T-cell (primary cell): ENCODE results near the gene AIG1. TPM values are rescaled to one million over a fixed set of nuclear protein-coding genes. Genes with fewer than 3 reads are reported as not detected.
"Not testable (repeated sequence)": the region's sequence is repeated elsewhere in the genome, so short reads cannot be mapped to it uniquely, and the experiment has no call there.

ENCODE experiments used
- ATAC-seq, 4 experiments: fragments of 200-7000 bp in 3 of 4; fragments of 150-1000 bp in 1 of 4; cut with Tn5 transposase; replicated peaks in 1 of 4; 1 replicate in 3 of 4; 2 replicates in 1 of 4; pipeline ENCODE4 v1.10.0; 2021; ENCODE audit warnings: moderate library complexity in 3 of 4, mild to moderate bottlenecking in 2 of 4, moderate number of reproducible peaks in 1 of 4
- CTCF ChIA-PET, 2 donors: fragments of 300-600 bp; sonication (Branson Sonifier 250); formaldehyde crosslinking; loops; one replicate each; lab custom pipeline; 2022; ENCODE audit warnings: antibody characterized with exemption in 2 of 2; lab: Charles Lee
- POLR2A ChIA-PET, 2 donors: fragments of 300-600 bp; sonication (Branson Sonifier 250); formaldehyde crosslinking; loops; one replicate each; lab custom pipeline; 2022; ENCODE audit warnings: antibody characterized with exemption in 2 of 2; lab: Charles Lee
- DNase-seq, 35 experiments: peaks; one replicate each; pipeline versions ENCODE4 v3.0.0 to v3.0.0-alpha.2; 2013 to 2023
- H3K27ac ChIP-seq: one replicate; pipeline ENCODE4 v1.5.1; 2013; ENCODE audit warnings: low read length
- H3K27me3 ChIP-seq, 2 experiments: replicated peaks in 1 of 2; 1 replicate in 1 of 2; 2 replicates in 1 of 2; pipeline versions ENCODE4 v1.6.1 to v1.7.0; 2013; ENCODE audit warnings: low read length in 1 of 2, mixed read lengths in 1 of 2; ENCODE audit not compliant: control insufficient read depth in 2 of 2, insufficient read depth in 2 of 2; ENCODE audit errors: extremely low read depth in 1 of 2
- H3K36me3 ChIP-seq, 2 donors: 1 replicate in 1 of 2; 2 replicates in 1 of 2; pipeline versions ENCODE4 v1.6.1 to v1.7.0; 2013; ENCODE audit warnings: low read length in 1 of 2; ENCODE audit not compliant: control insufficient read depth in 2 of 2, insufficient read depth in 1 of 2; ENCODE audit errors: extremely low read depth in 1 of 2
- H3K4me1 ChIP-seq, 2 experiments: 1 replicate in 1 of 2; 2 replicates in 1 of 2; pipeline versions ENCODE4 v1.6.1 to v1.7.0; 2013; ENCODE audit warnings: low read length in 2 of 2, mixed read lengths in 1 of 2; ENCODE audit not compliant: insufficient read depth in 2 of 2, control insufficient read depth in 1 of 2; ENCODE audit errors: extremely low read depth in 1 of 2
- H3K4me3 ChIP-seq, 2 donors: 1 replicate in 1 of 2; 2 replicates in 1 of 2; pipeline versions ENCODE4 v1.5.1 to v1.7.0; 2013; ENCODE audit warnings: mild to moderate bottlenecking in 2 of 2, low read length in 1 of 2, moderate library complexity in 1 of 2; ENCODE audit not compliant: control insufficient read depth in 1 of 2; ENCODE audit errors: extremely low read depth in 1 of 2
- H3K9me3 ChIP-seq: 2 replicates; pipeline ENCODE4 v1.7.0; 2013
- H3K27ac Mint-ChIP-seq, 2 donors: one replicate each; pipeline ENCODE4 v1.8.0; 2020 to 2021; ENCODE audit warnings: mild to moderate bottlenecking in 2 of 2, mixed read lengths in 2 of 2
- H3K27me3 Mint-ChIP-seq, 2 donors: one replicate each; pipeline ENCODE4 v1.8.0; 2021 to 2022; ENCODE audit warnings: mixed read lengths in 2 of 2
- H3K36me3 Mint-ChIP-seq: one replicate; pipeline ENCODE4 v1.8.0; 2021; ENCODE audit warnings: mixed read lengths
- H3K4me1 Mint-ChIP-seq, 3 donors: one replicate each; pipeline ENCODE4 v1.8.0; 2020 to 2022; ENCODE audit warnings: mixed read lengths in 3 of 3, mild to moderate bottlenecking in 1 of 3
- H3K4me3 Mint-ChIP-seq, 3 donors: one replicate each; pipeline ENCODE4 v1.8.0; 2020 to 2022; ENCODE audit warnings: mild to moderate bottlenecking in 3 of 3, mixed read lengths in 3 of 3, moderate library complexity in 3 of 3
- H3K9me3 Mint-ChIP-seq, 3 donors: one replicate each; pipeline ENCODE4 v1.8.0; 2020 to 2022; ENCODE audit warnings: mixed read lengths in 3 of 3
- WGBS: methylation state at CpG from one replicate; pipeline ENCODE4 v1.1.5; 2013; ENCODE audit warnings: missing lambda C conversion rate; ENCODE audit not compliant: insufficient coverage; 5-methylcytosine and 5-hydroxymethylcytosine counted together
- total RNA-seq, 35 experiments: library from RNA in 6 of 35; stranded (reverse) in 6 of 35; fragments of 120-200 nt in 1 of 35; gene quantifications; one replicate each; pipeline versions ENCODE4 v1.2.1 to v1.2.4 and lab custom pipeline; 2013 to 2026

AIG1 gene
- total RNA-seq, 5 donors from 2014 or later (not counting 1 experiment from before 2014, with no cell fraction given), result 6.0 to 13.4 (median 7.6) TPM

DNA sequence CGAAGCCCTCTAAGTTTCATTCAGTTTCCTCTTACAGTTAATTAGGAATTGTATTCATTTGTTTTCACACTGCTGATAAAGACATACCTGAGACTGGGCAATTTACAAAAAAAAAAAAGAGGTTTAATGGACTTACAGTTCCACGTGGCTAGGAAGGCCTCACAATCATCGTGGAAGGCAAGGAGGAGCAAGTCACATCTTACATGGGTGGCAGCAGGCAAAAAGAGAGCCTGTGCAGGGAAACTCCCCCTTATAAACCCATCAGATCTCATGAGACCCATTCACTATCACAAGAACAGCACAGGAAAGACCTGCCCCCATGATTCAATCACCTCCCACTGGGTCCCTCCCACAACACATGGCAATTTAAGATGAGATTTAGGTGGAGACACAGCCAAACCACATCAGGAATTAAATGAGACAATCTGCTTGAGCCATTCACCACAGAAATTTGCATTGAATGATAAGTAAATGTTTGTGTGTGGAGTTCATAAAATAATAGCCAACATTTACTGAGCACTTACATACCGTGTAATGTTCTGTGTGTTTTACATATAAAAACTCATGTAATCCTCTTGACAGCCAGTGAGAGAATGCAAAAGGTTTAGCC, 185.6 kb downstream of the AIG1 start:
- H3K27ac ChIP-seq, H3K4me3 Mint-ChIP-seq, DNase-seq, H3K27me3 Mint-ChIP-seq, H3K36me3 ChIP-seq, H3K4me1 Mint-ChIP-seq, H3K9me3 ChIP-seq, H3K9me3 Mint-ChIP-seq, H3K27me3 ChIP-seq, H3K36me3 Mint-ChIP-seq, H3K27ac Mint-ChIP-seq, ATAC-seq, H3K4me1 ChIP-seq, POLR2A ChIA-PET, H3K4me3 ChIP-seq: not testable (repeated sequence)
- no CpG with 5 or more reads among the region's 4 CpGs for WGBS
- CTCF ChIA-PET, result interaction anchor here in 1 of 2 donors (0.6 kb wide), 1 partner anchor 289 kb away, joined by 4 read pairs; no protein-coding TSS in a partner anchor

DNA sequence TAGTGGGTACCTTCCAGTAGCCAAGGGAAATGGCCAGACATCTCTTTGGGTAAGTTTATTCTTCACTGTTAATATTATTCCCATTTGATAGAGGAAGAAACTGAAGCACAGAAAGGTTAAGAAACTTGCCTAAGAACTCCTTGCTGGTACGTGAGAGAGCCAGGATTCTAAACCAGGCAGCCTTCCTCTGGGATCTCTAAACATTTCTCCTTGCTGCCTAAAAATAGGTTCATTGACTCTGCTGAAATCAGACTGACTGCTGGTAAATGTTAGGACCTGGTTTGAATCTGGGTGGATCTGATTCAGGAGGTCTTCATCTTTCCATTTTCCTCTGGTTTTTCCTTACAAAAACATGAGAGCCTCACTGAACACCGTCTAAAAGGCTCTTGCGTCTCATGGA, 186.9 kb downstream of the AIG1 start:
- Histone ChIP-seq H3K27ac (no peak overlapping the region), H3K27me3 (no peaks in the 10 kb centered on the region), H3K36me3 (no peaks in the 10 kb centered on the region), H3K4me1 (no peaks in the 10 kb centered on the region), H3K4me3 (no peak overlapping the region), H3K9me3 (no peaks in the 10 kb centered on the region)
- ChIA-PET POLR2A (interaction anchor here in 1 of 2 donors (0.6 kb wide), 1 partner anchor 631 kb away, joined by 3 read pairs; no protein-coding TSS in a partner anchor), CTCF (no interaction called here)
- Mint-ChIP-seq H3K36me3 (peaks cover 8% of the 10 kb centered on the region), H3K27me3 (no peaks in the 10 kb centered on the region), H3K9me3 (no peaks in the 10 kb centered on the region), H3K4me3 (no peak overlapping the region), H3K4me1 (no peaks in the 10 kb centered on the region), H3K27ac (no peak overlapping the region)
- 100% methylated on average over 1 of the region's 3 CpGs for WGBS
- DNase-seq, result no peak
- no peak for ATAC-seq

GRCh38 chr6:143248359-143248758, 187.7 kb downstream of the AIG1 start:
- Mint-ChIP-seq H3K4me1 (no peaks in the 10 kb centered on the region), H3K36me3 (peaks cover 8% of the 10 kb centered on the region), H3K9me3 (no peaks in the 10 kb centered on the region), H3K27me3 (no peaks in the 10 kb centered on the region), H3K27ac (no peak overlapping the region), H3K4me3 (no peak overlapping the region)
- POLR2A ChIA-PET, result interaction anchor here in 1 of 2 donors (0.6 kb wide), 1 partner anchor 630 kb away, joined by 3 read pairs; no protein-coding TSS in a partner anchor
- H3K4me1 ChIP-seq, result no peaks in the 10 kb centered on the region
- no peak overlapping the region for H3K27ac ChIP-seq
- H3K4me3 ChIP-seq, result no peak overlapping the region
- no peak for ATAC-seq
- CTCF ChIA-PET, result no interaction called here
- no peaks in the 10 kb centered on the region for H3K27me3 ChIP-seq
- H3K36me3 ChIP-seq, result no peaks in the 10 kb centered on the region
- no peak for DNase-seq
- 51% methylated on average over 3 of the region's 4 CpGs for WGBS
- H3K9me3 ChIP-seq, result no peaks in the 10 kb centered on the region

DNA sequence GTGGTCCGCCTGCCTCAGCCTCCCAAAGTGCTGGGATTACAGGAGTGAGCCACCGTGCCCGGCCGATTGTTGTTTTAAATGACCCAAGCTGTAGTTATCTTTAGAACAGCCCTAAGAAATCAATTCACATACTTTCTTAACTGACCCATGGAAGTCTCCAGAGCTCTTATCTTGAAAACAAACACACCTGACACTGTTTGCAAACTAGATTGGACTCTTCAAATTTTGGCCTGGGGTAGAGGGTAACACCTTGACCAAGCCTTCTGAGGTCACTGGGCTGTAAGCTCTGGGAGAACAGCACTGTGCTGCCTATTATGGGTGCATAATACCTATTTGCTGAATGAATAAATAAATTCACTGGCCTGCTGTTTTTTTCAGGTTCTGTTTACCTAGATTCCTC, 190.6 kb downstream of the AIG1 start:
- Mint-ChIP-seq H3K27me3 (no peaks in the 10 kb centered on the region), H3K4me3 (no peak overlapping the region), H3K9me3 (no peaks in the 10 kb centered on the region), H3K4me1 (no peaks in the 10 kb centered on the region), H3K36me3 (peaks cover 8% of the 10 kb centered on the region), H3K27ac (no peak overlapping the region)
- Histone ChIP-seq H3K9me3 (no peaks in the 10 kb centered on the region), H3K4me3 (no peak overlapping the region), H3K27ac (no peak overlapping the region), H3K4me1 (no peaks in the 10 kb centered on the region), H3K27me3 (no peaks in the 10 kb centered on the region), H3K36me3 (no peaks in the 10 kb centered on the region)
- ChIA-PET CTCF (no interaction called here), POLR2A (interaction anchor here in 1 of 2 donors (0.5 kb wide), 1 partner anchor 301 kb away, joined by 3 read pairs; no protein-coding TSS in a partner anchor)
- 100% methylated on average over 1 of the region's 4 CpGs for WGBS
- DNase-seq (no peak), ATAC-seq (no peak)

GRCh38 chr6:143252961-143253360, 192.3 kb downstream of the AIG1 start:
- WGBS, result 79% methylated on average over 2 of the region's 6 CpGs
- CTCF ChIA-PET, result no interaction called here
- Mint-ChIP-seq H3K27me3 (no peaks in the 10 kb centered on the region), H3K36me3 (peaks cover 8% of the 10 kb centered on the region), H3K4me3 (no peak overlapping the region), H3K9me3 (no peaks in the 10 kb centered on the region), H3K27ac (no peak overlapping the region), H3K4me1 (no peaks in the 10 kb centered on the region)
- no peak for DNase-seq
- Histone ChIP-seq H3K36me3 (no peaks in the 10 kb centered on the region), H3K27me3 (no peaks in the 10 kb centered on the region), H3K4me1 (no peaks in the 10 kb centered on the region), H3K4me3 (no peak overlapping the region), H3K9me3 (no peaks in the 10 kb centered on the region), H3K27ac (no peak overlapping the region)
- POLR2A ChIA-PET, result no interaction called here
- ATAC-seq, result no peak

DNA sequence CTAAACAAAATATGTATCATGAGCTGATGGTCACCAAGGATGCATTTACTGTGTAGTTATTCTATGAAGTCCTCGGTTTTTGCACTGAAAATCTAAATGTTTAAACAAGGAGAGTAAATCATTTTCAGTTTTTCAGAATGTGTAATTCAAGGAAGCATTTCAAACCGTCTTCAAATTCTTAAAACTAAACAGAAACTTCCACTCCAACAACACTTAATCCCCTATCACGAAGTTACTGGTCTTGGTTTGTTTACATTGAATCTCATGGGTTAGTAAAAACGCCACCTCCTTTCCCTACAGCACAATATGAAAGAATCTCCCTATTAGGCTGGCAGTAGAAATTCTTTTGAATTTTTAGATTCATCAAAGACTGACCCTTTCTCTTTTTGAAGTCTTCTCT, 192.9 kb downstream of the AIG1 start:
- no peak overlapping the region for H3K4me3 Mint-ChIP-seq
- no CpG with 5 or more reads among the region's 4 CpGs for WGBS
- POLR2A ChIA-PET, result no interaction called here
- ATAC-seq, result no peak
- peaks cover 8% of the 10 kb centered on the region for H3K36me3 Mint-ChIP-seq
- CTCF ChIA-PET, result no interaction called here
- DNase-seq, result no peak
- no peaks in the 10 kb centered on the region for H3K4me1 Mint-ChIP-seq
- H3K9me3 ChIP-seq, result no peaks in the 10 kb centered on the region
- no peak overlapping the region for H3K4me3 ChIP-seq
- H3K36me3 ChIP-seq, result no peaks in the 10 kb centered on the region
- H3K27ac Mint-ChIP-seq, result no peak overlapping the region
- H3K9me3 Mint-ChIP-seq, result peaks cover 0 to under 1% (median 0%) of the 10 kb centered on the region in 3 donors
- no peaks in the 10 kb centered on the region for H3K4me1 ChIP-seq
- H3K27me3 ChIP-seq, result no peaks in the 10 kb centered on the region
- H3K27me3 Mint-ChIP-seq, result no peaks in the 10 kb centered on the region
- no peak overlapping the region for H3K27ac ChIP-seq
